CD4-positive, alpha-beta T cell treated with Interleukin-21 for 1 hour (primary cell): ENCODE measurements around the gene EIPR1.
A peak's percentile ranks its signal among the peaks of the same experiment; 100 is the strongest.

Experiments
- DNase-seq: peaks from one replicate; pipeline ENCODE4 v3.0.0-alpha.2; 2020

The EIPR1 gene

GRCh38 chr2:3377612-3378432 lies at the start of gene EIPR1:
TSS of gene EIPR1 (minus strand) at chr2:3377818. CDS start at chr2:3377689, 129 bp downstream.
- peak; percentile 98 for DNase-seq

GRCh38 chr2:3427272-3427671 lies 49.7 kb upstream of the EIPR1 start:
- no peak for DNase-seq

GRCh38 chr2:3426615-3427014 lies 49.0 kb upstream of the EIPR1 start:
- DNase-seq: no peak

GRCh38 chr2:3424171-3424795 lies 46.7 kb upstream of the EIPR1 start:
- no peak for DNase-seq

DNA sequence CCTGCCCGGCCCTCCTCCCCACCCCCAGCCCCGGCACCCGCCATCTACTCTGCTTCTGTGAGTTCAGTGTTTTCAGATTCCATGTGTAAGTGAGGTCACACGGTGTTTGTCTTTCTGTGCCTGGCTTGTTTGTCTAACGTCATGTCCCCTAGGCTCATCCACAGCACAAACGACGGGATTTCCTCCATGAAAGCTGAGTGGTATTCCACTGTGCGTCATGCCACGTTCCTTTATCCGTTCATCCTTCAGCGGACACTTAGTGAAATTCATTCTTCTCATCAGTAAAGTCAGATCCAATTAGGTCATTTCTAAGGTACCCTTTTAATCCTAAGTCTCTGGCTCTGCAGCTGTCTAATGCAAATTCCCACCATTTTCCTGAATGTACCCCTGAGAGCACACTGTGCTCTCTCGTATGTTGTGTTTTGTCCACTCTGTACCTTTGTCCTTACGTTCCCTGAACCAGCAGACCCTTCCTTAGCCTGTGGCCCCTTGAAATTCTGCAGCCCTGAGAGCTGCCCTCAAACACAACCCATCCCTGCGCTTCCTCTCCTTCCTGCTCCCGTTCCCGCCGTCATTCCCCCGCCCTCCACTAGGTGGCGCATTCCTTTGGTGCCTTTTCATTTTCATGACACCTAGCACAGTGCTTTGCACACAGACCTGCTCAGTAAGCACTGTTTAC lies 46.0 kb upstream of the EIPR1 start:
- peak; percentile 73 for DNase-seq

GRCh38 chr2:3422161-3422779 lies 44.7 kb upstream of the EIPR1 start:
- no peak for DNase-seq

DNA sequence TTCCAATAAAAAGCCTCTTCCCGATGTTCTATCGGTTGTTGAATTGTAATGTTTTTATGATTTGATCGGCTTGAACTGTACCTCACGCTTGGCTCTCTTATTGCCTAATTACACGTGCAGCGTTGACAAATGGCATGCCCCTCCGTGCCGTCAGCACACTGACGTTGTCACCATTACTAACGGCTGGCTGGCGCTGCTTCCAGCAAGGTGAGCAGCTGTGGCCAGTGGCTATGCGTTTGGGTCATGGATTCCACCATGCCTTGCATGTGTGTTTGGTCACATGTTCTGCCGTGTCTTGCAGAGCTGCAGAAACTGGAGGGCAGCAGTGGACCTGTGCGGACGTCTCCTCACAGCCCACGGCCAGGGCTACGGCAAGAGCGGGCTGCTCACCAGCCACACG lies 44.0 kb upstream of the EIPR1 start:
- DNase-seq: no peak

- no peak for DNase-seq
Measured at GRCh38 chr2:3420769-3421397, 43.3 kb upstream of the EIPR1 start.

DNA sequence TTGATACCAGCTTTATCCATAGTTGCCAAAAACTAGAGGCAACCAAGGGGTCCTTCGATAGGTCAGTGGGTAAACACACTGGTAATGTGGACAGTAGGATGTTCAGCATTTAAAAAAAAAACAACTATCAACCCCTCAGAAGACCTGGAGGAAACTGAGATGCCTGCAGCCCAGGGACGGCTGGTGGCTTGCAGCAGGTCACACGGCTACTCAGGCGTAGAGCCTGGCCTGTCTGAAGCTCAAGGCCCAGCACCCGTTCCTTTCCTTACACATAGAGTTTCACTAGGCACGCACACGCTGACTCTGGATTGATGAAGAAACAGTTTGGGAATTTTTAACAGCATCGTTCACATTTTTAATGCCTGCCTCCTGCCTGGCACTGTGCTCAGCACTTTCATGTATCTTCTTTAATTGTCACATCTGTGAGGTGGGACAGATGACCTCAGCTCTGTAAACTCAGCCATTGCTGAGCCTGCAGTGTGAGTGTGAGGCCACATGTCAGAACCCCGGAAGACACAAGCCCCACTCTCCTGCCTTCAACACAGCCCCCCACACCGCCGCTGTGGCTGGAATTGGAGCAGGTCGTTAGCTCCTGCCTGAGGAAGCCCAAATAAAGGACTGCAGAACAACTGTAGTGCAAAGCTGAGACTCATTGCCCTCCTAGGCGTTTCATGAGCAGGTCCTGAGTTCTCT lies 42.6 kb upstream of the EIPR1 start:
- DNase-seq: no peak

DNA sequence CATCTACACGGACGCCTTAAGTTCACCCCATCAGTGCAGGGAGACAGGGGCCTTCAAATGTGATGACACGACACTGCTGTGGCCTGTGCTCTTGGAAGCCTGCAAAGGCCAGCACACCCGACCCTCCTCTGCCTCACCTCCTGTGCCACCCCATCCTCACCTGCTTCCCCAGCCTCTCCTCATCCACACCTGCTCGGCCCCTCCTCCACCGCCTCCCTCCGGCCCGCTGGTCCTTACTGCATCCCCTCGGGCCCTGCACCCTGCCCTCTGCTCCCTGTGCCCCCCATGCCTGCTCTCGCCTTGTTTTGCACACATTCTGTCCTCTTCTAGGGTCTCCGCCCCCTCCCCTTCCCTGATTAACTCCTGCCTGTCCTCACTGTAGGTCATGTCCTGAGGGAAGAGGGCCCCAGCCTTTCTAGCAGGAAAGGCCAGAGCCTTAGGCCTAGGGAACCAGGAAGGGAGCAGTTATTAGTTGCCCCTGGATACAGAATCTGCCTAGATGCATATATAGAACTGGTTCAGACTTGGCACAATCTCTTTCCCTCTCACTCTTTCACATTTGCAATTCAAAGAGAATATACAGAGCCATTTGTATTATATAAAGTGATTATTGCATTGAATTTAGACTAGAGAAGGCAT lies 41.3 kb upstream of the EIPR1 start:
- DNase-seq: no peak

- DNase-seq: no peak
Measured at GRCh38 chr2:3414133-3414860, 36.7 kb upstream of the EIPR1 start.

- no peak for DNase-seq
Measured at GRCh38 chr2:3413697-3414096, 36.1 kb upstream of the EIPR1 start.

DNA sequence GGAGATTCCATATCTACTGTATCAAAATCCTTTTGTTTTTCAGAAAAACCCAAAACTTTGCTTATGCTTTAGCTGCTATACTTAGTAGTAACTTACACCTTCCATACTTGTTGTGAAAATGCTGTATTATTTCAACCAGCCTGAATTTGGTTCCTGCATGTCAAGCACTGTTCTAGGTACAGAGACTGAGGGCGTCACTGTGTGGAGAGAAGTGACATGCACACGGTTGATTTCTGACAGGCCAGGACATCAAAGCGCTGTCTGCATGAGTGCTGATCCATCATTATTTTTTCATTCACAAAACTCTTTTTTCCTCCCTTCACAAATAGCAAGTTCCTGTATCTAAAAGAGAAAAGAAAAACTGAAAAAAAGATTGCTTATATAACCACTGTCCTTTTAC lies 33.5 kb upstream of the EIPR1 start:
- DNase-seq: no peak

DNA sequence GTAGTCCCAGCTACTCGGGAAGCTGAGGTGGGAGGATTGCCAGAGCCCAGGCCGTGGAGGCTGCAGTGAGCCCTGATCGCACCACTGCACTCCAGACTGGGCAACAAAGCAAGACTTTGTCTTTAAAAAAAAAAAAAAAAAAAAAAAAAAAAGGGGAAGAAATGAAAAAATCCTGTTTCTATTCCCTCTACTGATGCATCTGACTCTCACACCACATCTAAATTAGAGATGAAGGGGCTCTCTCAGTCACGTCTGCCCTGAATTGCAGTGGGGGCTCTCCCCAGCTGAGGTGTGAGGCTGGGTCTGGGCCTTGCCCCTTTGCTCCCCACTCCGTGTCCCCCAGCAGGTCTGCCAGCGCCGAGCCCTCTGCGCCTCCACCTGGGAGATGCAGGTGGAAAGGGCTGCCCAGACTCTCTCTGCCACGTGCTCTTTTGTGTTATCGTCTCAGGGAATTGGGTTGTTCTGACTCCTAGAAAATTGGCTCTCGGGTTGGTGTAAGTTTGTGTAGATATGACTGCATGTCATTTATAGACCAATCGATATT lies 32.1 kb upstream of the EIPR1 start:
- no peak for DNase-seq

GRCh38 chr2:3408781-3409180 lies 31.2 kb upstream of the EIPR1 start:
- DNase-seq: no peak

DNA sequence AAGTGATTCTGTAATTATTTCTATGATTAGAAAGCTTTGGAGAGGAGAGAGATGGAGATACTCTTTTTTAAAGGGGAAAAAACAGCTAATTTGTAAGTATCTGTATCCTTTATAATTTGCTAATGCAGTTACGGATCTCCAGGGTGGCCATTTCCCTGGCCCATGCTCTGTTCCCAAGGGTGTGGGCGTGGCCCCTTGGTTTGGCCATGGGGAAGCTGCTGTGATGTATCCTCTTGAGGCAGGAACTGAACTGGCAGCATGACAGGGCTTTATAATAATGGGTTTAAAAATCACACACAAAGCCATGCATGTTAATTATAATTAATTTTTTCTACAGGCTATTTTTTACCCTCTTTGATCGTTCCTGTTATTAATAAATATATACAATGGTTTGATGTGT lies 28.9 kb upstream of the EIPR1 start:
- no peak for DNase-seq

- DNase-seq: no peak
Measured at GRCh38 chr2:3405876-3406275, 28.3 kb upstream of the EIPR1 start.

DNA sequence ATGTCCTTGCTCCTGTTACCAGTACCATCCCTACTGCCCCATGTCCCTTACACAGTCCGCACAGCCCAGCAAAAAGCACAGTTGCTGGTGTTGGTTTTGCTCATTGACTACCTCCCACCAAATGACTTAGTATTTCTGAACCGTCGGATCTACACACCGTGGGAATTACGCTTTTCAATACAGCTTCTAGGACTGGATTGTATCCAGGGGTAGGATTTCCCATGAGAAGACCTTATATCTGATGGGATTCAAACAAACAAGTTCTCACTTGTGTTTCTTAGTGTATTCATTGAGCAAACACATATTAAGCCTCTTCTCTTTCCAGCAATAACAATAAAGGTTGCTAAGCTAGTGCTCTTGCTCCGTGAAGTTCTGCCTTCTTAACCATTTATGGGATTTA lies 27.7 kb upstream of the EIPR1 start:
- DNase-seq: no peak

DNA sequence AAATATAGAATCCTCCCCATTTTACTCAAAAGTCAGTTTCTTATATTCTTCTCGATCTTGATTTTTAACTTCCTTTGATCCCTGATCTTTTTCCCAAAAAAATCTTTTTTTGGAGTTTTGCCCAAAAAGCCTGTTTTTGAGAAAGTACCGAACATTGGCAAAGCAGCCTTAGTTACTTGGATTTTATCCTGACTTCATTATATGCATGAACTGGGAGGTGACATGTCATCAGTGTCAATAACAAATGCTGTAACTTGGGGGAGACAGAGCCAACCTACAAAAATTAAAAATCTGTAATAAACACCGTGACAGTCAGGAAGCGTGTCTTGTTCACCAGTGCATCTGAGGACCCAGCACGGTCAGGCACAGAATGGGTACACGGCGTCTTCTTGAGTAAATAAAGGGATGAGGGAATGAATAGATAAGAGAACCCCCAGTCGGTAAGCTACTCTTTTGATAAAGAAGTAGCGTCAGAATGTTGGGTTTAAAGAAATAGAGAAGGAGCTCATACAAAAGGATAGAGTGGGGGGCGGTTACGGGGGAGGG lies 26.8 kb upstream of the EIPR1 start:
- DNase-seq: no peak

- DNase-seq: no peak
Measured at GRCh38 chr2:3403587-3404334, 26.1 kb upstream of the EIPR1 start.
